Sigmoid colon (tissue), 4 donors: ENCODE data around the gene SNX5.

Experiments used
- EP300 ChIP-seq, 4 donors: sonication (generic); formaldehyde crosslinking; IDR thresholded peaks; one replicate each; pipeline ENCODE4 v1.6.1; 2017; ENCODE audit warnings: antibody characterized with exemption in 4 of 4
- POLR2A ChIP-seq, 2 donors: fragments of 450-650 bp; IDR thresholded peaks; one replicate each; pipeline ENCODE4 v1.6.1; 2016; ENCODE audit warnings: antibody characterized with exemption in 2 of 2, mild to moderate bottlenecking in 2 of 2, moderate library complexity in 2 of 2
- POLR2AphosphoS5 ChIP-seq, 4 donors: sonication (generic); formaldehyde crosslinking; IDR thresholded peaks; one replicate each; pipeline ENCODE4 v1.6.1; 2017; ENCODE audit warnings: antibody characterized with exemption in 4 of 4
- TF ChIP-seq, protein P1 (sequence below), 4 experiments: fragments of 450-650 bp in 3 of 4; fragments of 200-600 bp in 1 of 4; IDR thresholded peaks; one replicate each; pipeline ENCODE4 v1.5.1; 2016 to 2019; ENCODE audit warnings: antibody characterized with exemption in 4 of 4, mild to moderate bottlenecking in 3 of 4, moderate library complexity in 2 of 4

GRCh38 chr20:17919149-17919548 is 49.4 kb downstream of the SNX5 start:
- TF ChIP-seq EP300 (IDR thresholded peaks at IDR 0.05) (no peak), POLR2AphosphoS5 (IDR thresholded peaks at IDR 0.05) (no peak), POLR2A (IDR thresholded peaks at IDR 0.05) (no peak)
- TF ChIP-seq, protein P1, sequence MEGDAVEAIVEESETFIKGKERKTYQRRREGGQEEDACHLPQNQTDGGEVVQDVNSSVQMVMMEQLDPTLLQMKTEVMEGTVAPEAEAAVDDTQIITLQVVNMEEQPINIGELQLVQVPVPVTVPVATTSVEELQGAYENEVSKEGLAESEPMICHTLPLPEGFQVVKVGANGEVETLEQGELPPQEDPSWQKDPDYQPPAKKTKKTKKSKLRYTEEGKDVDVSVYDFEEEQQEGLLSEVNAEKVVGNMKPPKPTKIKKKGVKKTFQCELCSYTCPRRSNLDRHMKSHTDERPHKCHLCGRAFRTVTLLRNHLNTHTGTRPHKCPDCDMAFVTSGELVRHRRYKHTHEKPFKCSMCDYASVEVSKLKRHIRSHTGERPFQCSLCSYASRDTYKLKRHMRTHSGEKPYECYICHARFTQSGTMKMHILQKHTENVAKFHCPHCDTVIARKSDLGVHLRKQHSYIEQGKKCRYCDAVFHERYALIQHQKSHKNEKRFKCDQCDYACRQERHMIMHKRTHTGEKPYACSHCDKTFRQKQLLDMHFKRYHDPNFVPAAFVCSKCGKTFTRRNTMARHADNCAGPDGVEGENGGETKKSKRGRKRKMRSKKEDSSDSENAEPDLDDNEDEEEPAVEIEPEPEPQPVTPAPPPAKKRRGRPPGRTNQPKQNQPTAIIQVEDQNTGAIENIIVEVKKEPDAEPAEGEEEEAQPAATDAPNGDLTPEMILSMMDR (IDR thresholded peaks at IDR 0.05): no peak
